ENCODE measurements around the gene GFAP. TPM values are rescaled to one million over a fixed set of nuclear protein-coding genes. Genes with fewer than 3 reads are reported as not detected.

Gene GFAP
- total RNA-seq: 1.5 and 2.0 TPM in 2 replicates

GRCh38 chr17:44915321-44915726, at the start of gene GFAP:
Gene GFAP, minus strand, starts transcription at chr17:44915500. Its CDS starts 14 bp downstream, at chr17:44915486.

DNA sequence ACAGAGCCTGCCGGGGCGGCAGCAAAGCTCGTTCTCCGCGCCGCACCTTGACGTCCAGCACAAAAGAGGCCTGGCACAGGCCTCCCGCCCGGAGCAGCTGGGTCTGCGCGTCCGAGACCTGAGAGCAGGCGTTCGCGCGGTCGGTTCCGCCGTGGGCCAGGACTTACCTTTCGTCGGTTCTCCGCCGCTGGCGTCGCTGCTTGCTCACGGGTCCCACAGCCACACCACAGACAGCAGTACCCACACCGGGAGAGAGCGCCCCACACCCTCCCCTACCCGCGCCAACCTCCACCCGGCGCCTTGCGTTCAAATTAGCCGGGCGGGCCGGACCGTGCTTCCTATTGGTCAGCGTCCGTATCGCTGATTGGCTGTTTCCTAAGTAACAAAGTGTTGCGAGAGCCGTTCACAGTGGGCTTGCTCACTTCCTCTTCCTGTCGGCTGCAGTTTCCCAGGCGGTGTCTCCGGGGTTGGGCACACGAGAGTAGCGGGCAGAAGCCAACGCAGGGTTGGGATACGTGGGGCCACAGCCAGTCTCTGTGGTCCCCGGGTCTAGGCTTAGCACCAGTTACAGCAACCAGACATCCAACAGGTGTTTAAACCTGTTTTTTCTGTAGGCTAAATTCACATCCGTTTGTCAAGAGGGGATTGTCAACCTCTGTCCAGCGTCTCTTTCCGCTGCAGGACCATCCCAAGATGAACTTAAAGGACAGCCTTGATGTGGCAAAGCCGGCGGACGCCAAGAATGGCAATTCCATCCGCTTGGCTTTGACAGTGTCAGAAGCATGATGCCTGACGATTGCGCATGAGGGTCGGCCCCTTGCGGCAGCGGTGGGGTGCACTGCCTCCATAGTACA, 32.4 kb upstream of the GFAP start, which contains the start of gene KIF18B:
Gene KIF18B, minus strand, starts transcription at position 313 of the 854 bp plus-strand sequence. CDS start 11,429 bp downstream, outside the sequence.

DNA sequence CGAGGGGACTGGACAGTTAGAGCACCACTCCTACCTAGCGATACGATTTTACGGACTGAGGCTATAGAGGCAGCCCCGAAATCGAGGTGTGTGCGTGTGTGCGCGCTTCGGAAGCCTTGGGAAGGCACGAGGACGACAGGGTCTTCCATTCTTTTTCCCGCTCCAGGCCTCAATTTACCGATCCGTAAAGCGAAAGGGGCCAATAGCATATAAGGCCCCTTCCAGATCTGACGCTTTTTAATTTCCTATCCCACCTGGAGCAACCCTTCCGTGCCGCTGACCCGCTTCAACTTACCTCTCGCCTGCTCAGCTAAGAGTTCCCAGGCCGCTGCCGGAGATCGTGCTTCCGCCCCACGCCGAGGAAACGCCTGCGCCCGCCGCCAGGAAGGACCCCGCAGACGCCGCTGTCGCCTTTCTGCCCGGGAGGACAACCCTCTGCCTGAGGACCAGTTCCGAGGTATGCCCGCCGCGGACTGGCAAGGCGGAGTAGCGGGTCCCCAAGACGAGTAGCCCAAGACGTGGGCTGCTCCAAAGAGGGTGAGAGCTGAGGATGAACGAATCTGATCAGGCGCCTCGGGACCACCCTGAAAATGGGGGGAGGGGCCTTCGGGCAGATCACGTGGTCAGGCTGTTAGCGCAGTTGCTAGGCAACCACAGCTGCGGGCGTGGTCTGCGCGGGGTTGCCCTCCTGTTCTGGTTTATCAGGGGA, 16.1 kb downstream of the GFAP start, which contains the start of gene EFTUD2:
Gene EFTUD2, minus strand, starts transcription at position 372 of the 709 bp plus-strand sequence. CDS start 4,924 bp downstream, outside the sequence.

Other genes starting within 250 kb of the GFAP start
- 37.4 and 37.9 TPM in 2 replicates for gene CCDC43, start 225.7 kb downstream of the GFAP start, total RNA-seq
- gene DBF4B, start 206.8 kb downstream of the GFAP start, total RNA-seq: 3.0 and 4.8 TPM in 2 replicates
- 0.30 and 0.69 TPM in 2 replicates for gene ADAM11, start 156.5 kb downstream of the GFAP start, total RNA-seq
- gene GJC1, start 85.2 kb downstream of the GFAP start, total RNA-seq: 13.1 and 43.7 TPM in 2 replicates
- gene HIGD1B, start 67.6 kb downstream of the GFAP start, total RNA-seq: not detected in 2 replicates
- gene EFTUD2, start 16.1 kb downstream of the GFAP start, total RNA-seq: 92.1 and 207 TPM in 2 replicates
- 0.30 and 3.2 TPM in 2 replicates for gene KIF18B, start 32.3 kb upstream of the GFAP start, total RNA-seq
- 0.30 TPM in 1 of 2 replicates, not detected in the other for gene C1QL1, start 52.8 kb upstream of the GFAP start, total RNA-seq
- 36.5 and 60.8 TPM in 2 replicates for gene DCAKD, start 136.1 kb upstream of the GFAP start, total RNA-seq
- gene NMT1, start 145.8 kb upstream of the GFAP start, total RNA-seq: 71.6 and 108 TPM in 2 replicates
- gene PLCD3, start 217.0 kb upstream of the GFAP start, total RNA-seq: 49.9 and 55.8 TPM in 2 replicates
- gene ACBD4, start 220.2 kb upstream of the GFAP start, total RNA-seq: 3.5 and 5.0 TPM in 2 replicates
- 9.8 and 10.5 TPM in 2 replicates for gene HEXIM1, start 233.0 kb upstream of the GFAP start, total RNA-seq
- gene HEXIM2, start 246.4 kb upstream of the GFAP start, total RNA-seq: 2.4 and 4.2 TPM in 2 replicates

All from smooth muscle cell of the umbilical artery (primary cell).